ENCODE results near the gene FANCD2OS. TPM values are rescaled to one million over a fixed set of nuclear protein-coding genes. Genes with fewer than 3 reads are reported as not detected.
"Not testable (repeated sequence)": the region's sequence is repeated elsewhere in the genome, so short reads cannot be mapped to it uniquely, and the experiment has no call there.

Gene FANCD2OS, protein sequence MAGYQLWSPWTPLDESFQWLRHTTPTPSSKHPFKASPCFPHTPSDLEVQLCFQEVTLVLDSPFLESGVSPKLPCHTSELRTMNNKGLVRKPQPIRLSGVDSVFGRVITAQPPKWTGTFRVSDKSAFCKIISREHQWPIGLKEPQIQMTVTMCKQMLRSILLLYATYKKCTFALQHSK
- not detected in 2 replicates for total RNA-seq (2014; rRNA removed; shearing (Covaris generic))
- polyA plus RNA-seq (2014; cell fraction: nucleus; rRNA removed): not detected in 2 replicates

DNA sequence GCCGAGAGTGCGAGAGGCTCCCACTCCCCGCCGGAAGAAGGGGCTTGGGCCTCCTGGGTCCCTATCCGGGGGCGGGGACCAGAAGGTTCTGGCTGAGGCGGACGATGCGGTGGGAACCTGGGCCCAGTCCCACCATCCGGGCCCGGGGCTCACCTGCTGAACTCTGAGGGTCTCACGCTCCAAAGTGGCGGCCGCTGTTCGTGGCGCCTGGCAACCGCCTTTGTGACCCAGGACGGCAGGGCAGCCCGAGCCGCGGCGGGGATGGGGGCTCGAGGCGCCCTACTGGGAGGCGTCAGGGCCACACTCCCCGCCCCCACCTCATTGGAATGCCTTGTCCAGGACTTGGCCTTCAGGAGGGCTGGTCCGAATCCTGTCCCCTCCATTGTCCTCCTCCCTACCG is at the start of gene FANCD2OS:
Gene FANCD2OS, minus strand, starts transcription at position 165 of the 400 bp plus-strand sequence. CDS start 3,481 bp downstream, outside the sequence.
- no peak for DNase-seq (ENCODE audit: extremely low read depth, low read depth)

- no peak for DNase-seq (ENCODE audit: extremely low read depth, low read depth)
These were observed 49.0 kb upstream of the FANCD2OS start for GRCh38 chr3:10157031-10157430.

DNA sequence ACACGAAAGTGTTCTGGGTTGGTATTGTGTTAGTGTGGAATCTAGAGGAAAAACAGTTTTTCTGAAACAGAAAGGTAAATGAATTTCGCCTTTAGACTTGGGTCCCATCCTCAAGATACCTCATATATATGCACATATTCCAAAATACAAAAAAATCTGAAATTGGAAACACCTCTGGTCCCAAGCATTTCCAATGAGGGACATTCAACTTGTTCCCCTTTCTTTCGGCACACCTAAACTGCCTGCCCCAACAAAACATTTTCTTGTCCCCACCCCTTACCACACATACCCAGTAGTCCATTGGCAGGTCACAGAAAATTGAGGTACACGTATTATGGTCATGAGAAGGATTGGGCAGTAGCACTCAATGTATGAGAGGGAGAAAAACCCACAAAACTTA is 47.6 kb upstream of the FANCD2OS start:
- no peak for DNase-seq (ENCODE audit: extremely low read depth, low read depth)

GRCh38 chr3:10155123-10155472 is 47.0 kb upstream of the FANCD2OS start:
- DNase-seq (ENCODE audit: extremely low read depth, low read depth): no peak

GRCh38 chr3:10154335-10155122 is 46.5 kb upstream of the FANCD2OS start:
- DNase-seq (ENCODE audit: extremely low read depth, low read depth): no peak

- no peak for DNase-seq (ENCODE audit: extremely low read depth, low read depth)
These were observed 42.9 kb upstream of the FANCD2OS start for GRCh38 chr3:10150987-10151386.

DNA sequence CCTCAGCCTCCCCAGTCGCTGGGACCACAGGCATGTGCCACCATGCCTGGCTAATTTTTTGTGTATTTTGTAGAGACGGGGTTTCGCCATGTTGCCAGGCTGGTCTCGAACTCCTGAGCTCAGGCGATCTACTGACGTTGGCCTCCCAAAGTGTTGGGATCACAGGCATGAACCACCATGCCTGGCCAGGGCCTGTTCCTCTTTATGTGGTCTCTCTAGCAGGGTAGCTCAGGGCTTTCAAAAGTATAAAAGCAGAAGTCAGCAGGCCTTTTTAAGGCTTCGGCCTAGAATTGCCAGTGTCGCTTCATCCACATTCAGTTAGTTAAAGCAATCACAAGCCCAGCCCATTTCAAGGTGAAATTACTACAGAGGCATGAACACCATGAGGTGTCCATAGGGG is 41.2 kb upstream of the FANCD2OS start:
- no peak for DNase-seq (ENCODE audit: extremely low read depth, low read depth)

DNA sequence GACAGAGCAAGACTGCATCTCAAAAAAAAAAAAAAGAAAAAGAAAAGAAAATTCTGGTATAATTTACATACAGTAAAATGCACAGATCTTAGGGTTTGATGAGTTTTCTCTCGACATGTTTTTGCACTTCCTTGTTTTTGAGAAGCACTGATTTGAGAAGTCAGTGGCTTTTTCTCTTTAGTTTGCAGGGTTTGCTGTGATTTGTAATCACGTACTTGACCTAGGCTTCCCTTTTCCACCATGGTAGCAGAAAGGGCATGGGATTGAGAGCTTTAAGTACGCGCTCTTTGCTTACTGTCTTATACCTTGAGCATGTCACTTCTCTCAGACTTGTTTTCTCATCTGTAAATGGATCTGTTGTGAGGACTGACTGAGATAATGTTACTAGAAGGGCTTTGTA is 37.6 kb upstream of the FANCD2OS start:
- no peak for DNase-seq (ENCODE audit: extremely low read depth, low read depth)

DNA sequence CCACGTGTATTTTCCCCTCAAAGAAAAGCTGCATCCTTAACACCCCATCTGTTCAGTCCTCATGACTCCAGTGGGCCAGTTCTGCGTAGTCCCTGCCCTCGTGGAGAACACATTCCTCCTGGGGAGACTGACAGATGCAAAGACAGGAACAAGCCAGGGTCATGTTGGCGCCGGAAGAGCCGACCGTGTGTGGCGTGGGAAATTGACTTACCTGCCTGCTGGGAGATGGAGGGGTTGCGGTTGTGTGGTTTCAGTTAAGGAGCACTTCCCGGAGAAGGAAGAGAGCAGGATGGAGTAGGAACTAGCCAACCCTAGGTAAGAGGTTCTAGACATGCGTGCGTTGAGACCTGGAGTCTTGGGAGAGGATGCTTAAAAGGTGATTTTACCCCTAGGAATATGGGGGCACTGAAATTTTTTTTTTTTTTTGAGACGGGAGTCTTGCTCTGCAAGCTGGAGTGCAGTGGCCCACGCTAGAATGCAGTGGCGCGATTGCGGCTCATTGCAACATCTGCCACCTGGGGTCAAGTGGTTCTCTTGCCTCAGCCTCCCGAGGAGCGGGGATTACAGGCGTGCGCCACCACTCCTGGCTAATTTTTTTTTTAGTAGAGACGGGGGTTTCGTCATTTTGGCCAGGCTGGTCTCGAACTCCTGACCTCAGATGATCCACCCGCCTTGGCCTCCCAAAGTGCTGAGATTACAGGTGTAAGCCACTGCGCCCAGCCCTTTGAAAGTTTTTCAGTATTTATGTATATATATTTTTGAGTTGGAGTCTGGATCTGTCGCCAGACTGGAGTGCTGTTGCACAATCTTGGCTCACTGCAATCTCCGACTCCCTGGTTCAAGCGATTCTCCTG is 34.9 kb upstream of the FANCD2OS start:
- no peak for DNase-seq (ENCODE audit: extremely low read depth, low read depth)

DNA sequence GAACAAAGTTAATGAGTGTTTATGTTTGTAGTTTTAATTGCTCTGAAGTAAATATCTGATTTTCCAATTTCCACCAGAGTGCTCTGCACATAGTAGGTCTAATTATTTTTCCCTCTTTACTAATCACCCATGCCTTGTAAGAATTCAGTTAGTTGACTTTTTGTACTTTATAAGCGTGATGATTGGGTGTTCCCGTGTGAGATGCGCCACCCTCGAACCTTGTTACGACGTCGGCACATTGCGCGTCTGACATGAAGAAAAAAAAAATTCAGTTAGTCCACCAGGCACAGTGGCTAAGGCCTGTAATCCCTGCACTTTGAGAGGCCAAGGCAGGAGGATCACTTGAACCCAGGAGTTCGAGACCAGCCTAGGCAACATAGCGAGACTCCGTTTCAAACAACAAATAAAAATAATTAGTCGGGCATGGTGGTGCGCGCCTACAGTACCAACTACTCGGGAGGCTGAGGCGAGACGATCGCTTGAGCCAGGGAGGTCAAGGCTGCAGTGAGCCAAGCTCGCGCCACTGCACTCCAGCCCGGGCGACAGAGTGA is 33.0 kb upstream of the FANCD2OS start:
- no peak for DNase-seq (ENCODE audit: extremely low read depth, low read depth)

DNA sequence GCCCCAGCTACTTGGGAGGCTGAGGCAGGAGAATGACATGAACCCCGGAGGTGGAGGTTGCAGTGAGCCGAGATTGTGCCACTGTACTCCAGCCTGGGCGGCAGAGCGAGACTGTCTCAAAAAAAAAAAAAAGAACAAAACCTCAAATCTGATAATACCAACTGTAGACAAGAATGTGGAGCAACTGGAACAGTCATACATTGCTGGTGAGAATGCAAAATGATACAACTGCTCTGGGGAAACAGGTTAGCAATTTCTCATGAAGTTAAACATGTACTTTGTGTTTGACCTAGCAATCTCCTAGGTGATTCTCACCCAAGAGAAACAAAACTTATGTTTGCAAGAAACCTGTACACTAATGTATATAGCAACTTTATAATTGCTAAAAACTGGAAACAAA is 29.1 kb upstream of the FANCD2OS start:
- no peak for DNase-seq (ENCODE audit: extremely low read depth, low read depth)

- no peak for DNase-seq (ENCODE audit: extremely low read depth, low read depth)
These were observed 28.5 kb upstream of the FANCD2OS start for GRCh38 chr3:10136426-10137005.

DNA sequence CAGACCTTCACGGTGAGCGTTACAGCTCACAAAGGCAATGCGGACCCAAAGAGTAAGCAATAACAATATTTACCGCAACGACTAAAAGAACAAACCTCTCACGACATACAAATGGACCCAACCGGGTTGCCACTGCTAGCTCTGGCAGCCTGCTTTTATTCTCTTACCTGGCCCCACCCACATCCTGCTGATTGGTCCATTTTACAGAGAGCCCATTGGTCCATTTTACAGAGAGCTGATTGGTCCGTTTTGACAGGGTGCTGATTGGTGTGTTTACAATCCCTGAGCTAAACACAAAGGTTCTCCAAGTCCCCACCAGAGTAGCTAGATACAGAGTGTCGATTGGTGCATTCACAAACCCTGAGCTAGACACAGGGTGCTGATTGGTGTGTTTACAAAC is 27.8 kb upstream of the FANCD2OS start:
- DNase-seq (ENCODE audit: extremely low read depth, low read depth): not testable (repeated sequence)

GRCh38 chr3:10122724-10123123 is 14.7 kb upstream of the FANCD2OS start:
- DNase-seq (ENCODE audit: extremely low read depth, low read depth): no peak

- DNase-seq (ENCODE audit: extremely low read depth, low read depth): no peak
These were observed 13.0 kb upstream of the FANCD2OS start for GRCh38 chr3:10121064-10121463.

DNA sequence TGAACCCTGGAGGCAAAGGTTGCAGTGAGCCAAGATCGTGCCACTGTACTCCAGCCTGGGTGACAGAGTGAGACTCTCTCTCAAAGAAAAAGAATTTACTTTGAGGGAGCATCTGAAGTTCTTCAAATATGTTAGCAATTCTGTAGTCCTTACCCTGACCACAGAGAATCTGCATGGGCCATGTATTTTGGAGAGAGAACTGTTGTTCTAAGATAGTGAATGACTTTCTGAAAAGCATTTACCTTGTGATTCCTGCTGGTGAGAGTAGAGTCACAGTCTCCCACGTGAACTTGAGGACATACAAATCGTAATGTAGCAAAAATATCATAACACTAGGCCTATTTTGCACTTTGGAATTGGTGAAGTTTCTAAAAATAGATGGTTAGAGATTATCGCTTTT is 11.3 kb upstream of the FANCD2OS start:
- no peak for DNase-seq (ENCODE audit: extremely low read depth, low read depth)

DNA sequence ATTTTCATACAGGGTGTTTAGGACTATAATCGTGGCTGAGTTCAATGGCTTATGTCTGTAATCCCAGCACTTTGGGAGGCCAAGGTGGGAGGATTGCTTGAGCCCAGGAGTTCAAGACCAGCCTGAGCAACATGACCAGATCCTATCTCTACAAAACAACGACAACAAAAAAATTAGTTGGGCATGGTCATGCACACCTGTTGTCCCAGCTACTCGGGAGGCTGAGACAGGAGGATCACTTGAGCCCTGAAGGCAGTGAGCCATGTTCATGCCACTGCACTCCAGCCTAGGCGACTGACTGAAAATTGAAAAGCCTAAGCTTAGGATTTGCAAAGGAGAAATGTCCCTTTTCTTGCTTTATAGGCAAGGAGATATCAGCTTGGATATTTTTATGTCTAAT is 8.9 kb upstream of the FANCD2OS start:
- DNase-seq (ENCODE audit: extremely low read depth, low read depth): no peak

DNA sequence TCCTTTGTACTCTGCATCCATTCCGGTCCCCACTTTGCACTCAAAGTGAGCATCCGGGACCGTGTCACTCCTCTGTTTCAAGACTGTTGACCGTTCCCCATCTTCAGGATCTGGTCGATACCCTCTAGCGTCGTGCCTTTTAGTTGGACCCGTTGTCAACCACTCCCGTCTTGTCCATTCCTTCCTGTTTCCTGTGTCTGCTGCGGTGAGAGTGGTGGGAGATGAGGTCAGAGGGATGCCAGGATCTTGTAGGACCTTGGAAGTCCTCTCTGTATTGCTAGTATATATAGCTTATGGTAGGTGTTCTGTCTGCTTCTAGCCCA is 8.0 kb upstream of the FANCD2OS start:
- no peak for DNase-seq (ENCODE audit: extremely low read depth, low read depth)

DNA sequence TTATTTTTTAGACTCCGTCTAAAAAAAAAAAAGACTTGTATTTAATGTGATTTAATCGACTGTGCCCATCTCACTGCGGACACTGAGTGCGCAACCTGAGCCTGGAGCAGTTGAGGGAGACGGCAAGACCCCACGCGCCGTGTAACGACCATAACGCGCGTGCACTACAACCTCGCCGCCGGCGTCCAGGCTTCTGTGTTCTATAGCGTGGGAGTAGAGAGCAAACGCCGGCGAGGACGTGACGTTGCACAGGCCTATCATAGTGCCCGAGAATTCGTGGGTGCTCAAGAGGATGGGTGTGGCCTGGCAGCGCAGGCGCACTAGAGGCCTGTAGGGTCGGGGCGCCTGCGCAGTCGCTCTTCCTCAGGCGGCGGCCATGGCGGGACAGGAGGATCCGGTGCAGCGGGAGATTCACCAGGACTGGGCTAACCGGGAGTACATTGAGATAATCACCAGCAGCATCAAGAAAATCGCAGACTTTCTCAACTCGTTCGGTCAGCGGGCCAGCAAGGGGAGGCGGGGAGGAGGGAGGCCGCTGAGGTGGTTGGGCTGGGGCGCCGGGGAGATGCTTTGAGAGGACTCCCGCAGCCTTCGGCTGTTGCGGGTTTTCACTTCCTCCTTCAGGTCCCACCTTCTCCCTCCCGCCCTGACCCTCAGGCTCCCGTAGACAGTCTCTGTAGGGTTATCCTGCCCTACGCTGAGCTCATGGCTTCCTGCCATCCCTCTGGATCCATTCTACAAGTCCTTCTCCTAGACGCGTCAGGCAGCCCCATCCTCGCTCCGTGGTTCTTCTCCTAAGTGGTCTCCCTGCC is 7.5 kb upstream of the FANCD2OS start, which contains the start of gene BRK1:
Gene BRK1, plus strand, starts transcription at position 350 of the 812 bp plus-strand sequence. Its CDS starts 27 bp downstream, at position 377.
- DNase-seq (ENCODE audit: extremely low read depth, low read depth): peak; percentile 94

DNA sequence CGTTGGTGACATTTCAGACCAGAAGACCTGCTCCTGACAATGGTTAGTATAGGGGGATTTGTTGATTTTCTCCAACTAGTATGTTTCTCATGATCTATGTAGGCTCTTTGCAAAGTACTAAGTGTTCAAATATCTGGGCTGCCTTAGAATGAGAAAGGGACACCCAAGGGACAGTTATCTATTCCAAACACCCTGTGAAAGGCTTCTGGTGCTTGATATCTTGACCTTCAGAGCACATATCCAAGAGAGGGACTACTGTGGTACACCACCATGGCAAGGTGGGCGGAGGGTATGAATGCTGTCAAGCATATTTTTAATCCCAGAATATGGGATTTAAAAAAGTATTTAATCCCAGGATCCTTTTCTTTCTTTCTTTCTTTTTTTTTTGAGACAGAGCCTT is 1.1 kb downstream of the FANCD2OS start:
- DNase-seq (ENCODE audit: extremely low read depth, low read depth): no peak
